ENCODE data around the gene REL.
"Not testable (repeated sequence)": the region's sequence is repeated elsewhere in the genome, so short reads cannot be mapped to it uniquely, and the experiment has no call there.

REL gene

GRCh38 chr2:60925994-60926740 lies 44.8 kb downstream of the REL start:
- no peak for DNase-seq

- no peak for DNase-seq
Observed at GRCh38 chr2:60926741-60927552, 45.6 kb downstream of the REL start.

GRCh38 chr2:60932061-60932460 lies 50.7 kb downstream of the REL start:
- DNase-seq = not testable (repeated sequence)

- DNase-seq = no peak
Observed at GRCh38 chr2:60932954-60933353, 51.6 kb downstream of the REL start.

- peak in 1 of 58 donors; percentile 29 for DNase-seq
Observed at GRCh38 chr2:60934165-60934722, 52.9 kb downstream of the REL start.

- DNase-seq = peak in 1 of 58 donors; percentile 2
Observed at GRCh38 chr2:60936757-60937156, 55.4 kb downstream of the REL start.

- DNase-seq = no peak
Observed at GRCh38 chr2:60938301-60938700, 56.9 kb downstream of the REL start.

GRCh38 chr2:60939622-60940021 lies 58.2 kb downstream of the REL start:
- DNase-seq = no peak

GRCh38 chr2:60945341-60945740 lies 64.0 kb downstream of the REL start:
- no peak for DNase-seq

GRCh38 chr2:60947056-60947455 lies 65.7 kb downstream of the REL start:
- DNase-seq = no peak

- no peak for DNase-seq
Observed at GRCh38 chr2:60948161-60948560, 66.8 kb downstream of the REL start.

GRCh38 chr2:60948926-60949579 lies 67.7 kb downstream of the REL start:
- DNase-seq = no peak

GRCh38 chr2:60954139-60954538 lies 72.8 kb downstream of the REL start:
- no peak for DNase-seq

GRCh38 chr2:60957224-60957623 lies 75.8 kb downstream of the REL start:
- no peak for DNase-seq

GRCh38 chr2:60957643-60958042 lies 76.3 kb downstream of the REL start:
- DNase-seq = no peak

GRCh38 chr2:60958361-60958760 lies 77.0 kb downstream of the REL start:
- no peak for DNase-seq

GRCh38 chr2:60958800-60959199 lies 77.4 kb downstream of the REL start:
- DNase-seq = no peak

GRCh38 chr2:60959501-60959900 lies 78.1 kb downstream of the REL start:
- no peak for DNase-seq

GRCh38 chr2:60960706-60961105 lies 79.3 kb downstream of the REL start:
- no peak for DNase-seq

GRCh38 chr2:60961457-60961856 lies 80.1 kb downstream of the REL start:
- DNase-seq = no peak

GRCh38 chr2:60962528-60962927 lies 81.2 kb downstream of the REL start:
- no peak for DNase-seq

- no peak for DNase-seq
Observed at GRCh38 chr2:60963190-60963589, 81.8 kb downstream of the REL start.
